HFFc6 (cell line): ENCODE measurements around the gene MUS81. TPM values are rescaled to one million over a fixed set of nuclear protein-coding genes. Genes with fewer than 3 reads are reported as not detected.

Experiments
- DNase-seq: peaks from one replicate; pipeline ENCODE4 v3.0.0-alpha.2; 2018
- H3K27ac Mint-ChIP-seq: 2 replicates; pipeline ENCODE4 v1.8.0; 2020; ENCODE audit warnings: mild to moderate bottlenecking, mixed read lengths
- H3K27me3 Mint-ChIP-seq: 2 replicates; pipeline ENCODE4 v1.8.0; 2021; ENCODE audit warnings: mild to moderate bottlenecking, moderate library complexity, mixed read lengths; ENCODE audit not compliant: insufficient read depth
- H3K36me3 Mint-ChIP-seq: 2 replicates; pipeline ENCODE4 v1.8.0; 2021; ENCODE audit warnings: low read depth, mixed read lengths
- H3K4me1 Mint-ChIP-seq: 2 replicates; pipeline ENCODE4 v1.8.0; 2020; ENCODE audit warnings: low read depth, mixed read lengths
- H3K4me3 Mint-ChIP-seq: 2 replicates; pipeline ENCODE4 v1.8.0; 2020; ENCODE audit warnings: mild to moderate bottlenecking, moderate library complexity, mixed read lengths
- H3K9me3 Mint-ChIP-seq: 2 replicates; pipeline ENCODE4 v1.8.0; 2020; ENCODE audit warnings: mild to moderate bottlenecking, mixed read lengths
- CTCF ChIP-seq: fragments of 200-600 bp; sonication (generic); IDR thresholded peaks from 2 replicates; pipeline ENCODE4 v1.5.0; 2021; ENCODE audit warnings: antibody characterized with exemption, mild to moderate bottlenecking
- total RNA-seq, 6 experiments: library from RNA; stranded (reverse); fragmentation: NEBNext Ultra II Directional; extraction: Animal tissue kit (Norgen Biotek cat#: 25700); gene quantifications; 2 replicates in 1 of 6; 3 replicates in 5 of 6; pipeline ENCODE4 v1.2.3, GENCODE V29; 2021

Gene MUS81
- total RNA-seq, 6 experiments from 2014 or later: 38.4 to 47.9 (median 43.1) TPM

GRCh38 chr11:65873318-65874156 is 13.3 kb downstream of the MUS81 start:
- Mint-ChIP-seq H3K4me1 (peaks cover 38% of the 10 kb centered on the region), H3K9me3 (no peaks in the 10 kb centered on the region), H3K27ac (peak overlapping the region; percentile 90), H3K4me3 (peak overlapping the region; percentile 90), H3K36me3 (peaks cover 21% of the 10 kb centered on the region), H3K27me3 (peaks cover 14% of the 10 kb centered on the region)
- DNase-seq: peak; percentile 86
- TF ChIP-seq CTCF: no peak

- Mint-ChIP-seq H3K9me3 (no peaks in the 10 kb centered on the region), H3K27me3 (peaks cover 5% of the 10 kb centered on the region), H3K27ac (peak within 1 kb of the TSS; percentile 71), H3K36me3 (peaks cover 6% of the 10 kb centered on the region), H3K4me3 (no peak within 1 kb of the TSS; the same call in 1 of the 2 replicates), H3K4me1 (peaks cover 18% of the 10 kb centered on the region)
- TF ChIP-seq CTCF: no peak
- no peak for DNase-seq
Measured at GRCh38 chr11:65879617-65880016, 19.4 kb downstream of the MUS81 start, which contains the start of gene CTSW. Gene CTSW (plus strand): TSS chr11:65879837. CDS start chr11:65879855, 18 bp downstream.

- Mint-ChIP-seq H3K4me1 (peaks cover 22% of the 10 kb centered on the region), H3K27me3 (peaks cover 7% of the 10 kb centered on the region), H3K27ac (no peak overlapping the region), H3K36me3 (peaks cover 8% of the 10 kb centered on the region), H3K9me3 (no peaks in the 10 kb centered on the region), H3K4me3 (no peak overlapping the region)
- TF ChIP-seq CTCF: no peak
- DNase-seq: no peak
Measured at GRCh38 chr11:65880027-65880426, 19.8 kb downstream of the MUS81 start.

- Mint-ChIP-seq H3K9me3 (no peaks in the 10 kb centered on the region), H3K4me3 (no peak overlapping the region; the same call in 1 of the 2 replicates)
- DNase-seq: no peak
Measured at GRCh38 chr11:65880844-65881421, 20.7 kb downstream of the MUS81 start.

More at GRCh38 chr11:65880844-65881421, 20.7 kb downstream of the MUS81 start:
- H3K27ac Mint-ChIP-seq: peak overlapping the region; percentile 71
- H3K36me3 Mint-ChIP-seq: peaks cover 8% of the 10 kb centered on the region
- TF ChIP-seq CTCF: no peak
- peaks cover 7% of the 10 kb centered on the region for H3K27me3 Mint-ChIP-seq
- peaks cover 24% of the 10 kb centered on the region for H3K4me1 Mint-ChIP-seq
